Measurements from ENCODE around the gene GIPC2. TPM values are rescaled to one million over a fixed set of nuclear protein-coding genes. Genes with fewer than 3 reads are reported as not detected.

GIPC2 gene
- polyA plus RNA-seq, 2 of the 4 experiments (the other 2 are of a cell fraction), result 0.06 TPM; not detected in 1

DNA sequence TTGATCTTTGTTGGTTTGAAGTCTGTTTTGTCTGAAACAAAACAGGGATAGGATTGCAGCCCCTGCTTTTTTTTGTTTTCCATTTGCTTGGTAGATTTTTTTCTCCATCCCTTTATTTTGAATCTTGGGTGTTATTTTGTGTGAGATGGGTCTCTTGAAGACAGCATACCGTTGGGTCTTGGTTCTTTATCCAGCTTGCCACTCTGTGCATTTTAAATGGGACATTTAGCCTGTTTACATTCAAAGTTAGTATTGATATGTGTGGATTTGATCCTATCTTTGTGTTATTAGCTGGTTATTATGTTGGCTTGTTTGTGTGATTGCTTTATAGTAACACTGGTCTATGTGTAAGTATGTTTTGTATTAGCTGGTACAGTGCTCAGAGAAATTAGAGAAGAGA lies 40.9 kb downstream of the GIPC2 start:
- 0% methylated on average over 1 of the region's 1 CpG for WGBS (ENCODE audit: missing lambda C conversion rate)
- TF ChIP-seq, protein P1, sequence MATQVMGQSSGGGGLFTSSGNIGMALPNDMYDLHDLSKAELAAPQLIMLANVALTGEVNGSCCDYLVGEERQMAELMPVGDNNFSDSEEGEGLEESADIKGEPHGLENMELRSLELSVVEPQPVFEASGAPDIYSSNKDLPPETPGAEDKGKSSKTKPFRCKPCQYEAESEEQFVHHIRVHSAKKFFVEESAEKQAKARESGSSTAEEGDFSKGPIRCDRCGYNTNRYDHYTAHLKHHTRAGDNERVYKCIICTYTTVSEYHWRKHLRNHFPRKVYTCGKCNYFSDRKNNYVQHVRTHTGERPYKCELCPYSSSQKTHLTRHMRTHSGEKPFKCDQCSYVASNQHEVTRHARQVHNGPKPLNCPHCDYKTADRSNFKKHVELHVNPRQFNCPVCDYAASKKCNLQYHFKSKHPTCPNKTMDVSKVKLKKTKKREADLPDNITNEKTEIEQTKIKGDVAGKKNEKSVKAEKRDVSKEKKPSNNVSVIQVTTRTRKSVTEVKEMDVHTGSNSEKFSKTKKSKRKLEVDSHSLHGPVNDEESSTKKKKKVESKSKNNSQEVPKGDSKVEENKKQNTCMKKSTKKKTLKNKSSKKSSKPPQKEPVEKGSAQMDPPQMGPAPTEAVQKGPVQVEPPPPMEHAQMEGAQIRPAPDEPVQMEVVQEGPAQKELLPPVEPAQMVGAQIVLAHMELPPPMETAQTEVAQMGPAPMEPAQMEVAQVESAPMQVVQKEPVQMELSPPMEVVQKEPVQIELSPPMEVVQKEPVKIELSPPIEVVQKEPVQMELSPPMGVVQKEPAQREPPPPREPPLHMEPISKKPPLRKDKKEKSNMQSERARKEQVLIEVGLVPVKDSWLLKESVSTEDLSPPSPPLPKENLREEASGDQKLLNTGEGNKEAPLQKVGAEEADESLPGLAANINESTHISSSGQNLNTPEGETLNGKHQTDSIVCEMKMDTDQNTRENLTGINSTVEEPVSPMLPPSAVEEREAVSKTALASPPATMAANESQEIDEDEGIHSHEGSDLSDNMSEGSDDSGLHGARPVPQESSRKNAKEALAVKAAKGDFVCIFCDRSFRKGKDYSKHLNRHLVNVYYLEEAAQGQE (IDR thresholded peaks at IDR 0.05), result no peak
- TF ChIP-seq ESRRA (IDR thresholded peaks at IDR 0.05; ENCODE audit: borderline replicate concordance, low read length) (no peak), EHMT2 (IDR thresholded peaks at IDR 0.05; ENCODE audit: low read depth) (no peak), RARB (CRISPR knock-in tag; IDR thresholded peaks at IDR 0.05) (no peak), CHD2 (IDR thresholded peaks at IDR 0.05; ENCODE audit: low read length, partially characterized antibody) (no peak), MAFK (IDR thresholded peaks at IDR 0.05; ENCODE audit: partially characterized antibody) (no peak), RAD21 (conservative IDR thresholded peaks at IDR 0.05 in 1 of 2, IDR thresholded peaks at IDR 0.05 in 1 of 2) (no peak), ZSCAN20 (CRISPR knock-in tag; IDR thresholded peaks at IDR 0.05) (no peak), EHF (CRISPR knock-in tag; IDR thresholded peaks at IDR 0.05) (no peak), CBX8 (IDR thresholded peaks at IDR 0.05) (no peak), ZNF302 (CRISPR knock-in tag; IDR thresholded peaks at IDR 0.05) (no peak), NPAS2 (CRISPR knock-in tag; IDR thresholded peaks at IDR 0.05; ENCODE audit: borderline replicate concordance) (no peak), GATA3 (IDR thresholded peaks at IDR 0.05; ENCODE audit: borderline replicate concordance) (no peak), FOSL2 (IDR thresholded peaks at IDR 0.05) (no peak), FOSL2 (CRISPR knock-in tag; IDR thresholded peaks at IDR 0.05) (no peak), ZFP36 (IDR thresholded peaks at IDR 0.05; ENCODE audit: borderline replicate concordance, partially characterized antibody) (no peak)
- TF ChIP-seq, protein P2, sequence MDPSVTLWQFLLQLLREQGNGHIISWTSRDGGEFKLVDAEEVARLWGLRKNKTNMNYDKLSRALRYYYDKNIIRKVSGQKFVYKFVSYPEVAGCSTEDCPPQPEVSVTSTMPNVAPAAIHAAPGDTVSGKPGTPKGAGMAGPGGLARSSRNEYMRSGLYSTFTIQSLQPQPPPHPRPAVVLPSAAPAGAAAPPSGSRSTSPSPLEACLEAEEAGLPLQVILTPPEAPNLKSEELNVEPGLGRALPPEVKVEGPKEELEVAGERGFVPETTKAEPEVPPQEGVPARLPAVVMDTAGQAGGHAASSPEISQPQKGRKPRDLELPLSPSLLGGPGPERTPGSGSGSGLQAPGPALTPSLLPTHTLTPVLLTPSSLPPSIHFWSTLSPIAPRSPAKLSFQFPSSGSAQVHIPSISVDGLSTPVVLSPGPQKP (IDR thresholded peaks at IDR 0.05; ENCODE audit: low read depth, low read length), result no peak
- Histone ChIP-seq H3K4me3 (no peak overlapping the region), H3K27ac (no peak overlapping the region), H3K9me3 (no peaks in the 10 kb centered on the region), H3K4me1 (no peaks in the 10 kb centered on the region), H3K4me2 (no peak overlapping the region)
- ChIA-PET POLR2A (no interaction called here), CTCF (interaction anchor here (1.0 kb wide), 1 partner anchor 22 kb away, joined by 3 read pairs; no protein-coding TSS in a partner anchor)
- no peak for ATAC-seq
- DNase-seq (ENCODE audit: low read depth in 1 of 2, low spot score in 1 of 2), result no peak
- FAIRE-seq, result no peak

DNA sequence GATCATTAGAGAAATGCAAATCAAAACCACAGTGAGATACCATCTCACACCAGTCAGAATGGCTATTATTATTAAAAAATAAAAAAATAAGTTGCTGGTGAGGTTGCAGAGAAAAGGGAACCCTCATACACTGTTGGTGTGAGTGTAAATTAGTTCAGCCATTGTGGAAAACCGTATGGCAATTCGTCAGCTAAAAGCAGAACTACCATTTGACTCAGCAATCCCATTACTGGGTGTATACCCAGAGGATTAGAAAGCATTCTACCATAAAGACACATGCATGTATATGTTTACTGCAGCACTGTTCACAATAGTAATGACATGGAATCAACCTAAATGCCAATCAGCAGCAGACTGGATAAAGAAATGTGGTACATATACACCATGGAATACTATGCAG lies 42.2 kb downstream of the GIPC2 start:
- POLR2A ChIA-PET, result no interaction called here
- Histone ChIP-seq H3K4me3 (no peak overlapping the region), H3K27ac (no peak overlapping the region), H3K4me1 (peaks cover 8% of the 10 kb centered on the region; the same call in 2 of the 3 replicates), H3K9me3 (no peaks in the 10 kb centered on the region), H3K4me2 (no peak overlapping the region)
- WGBS (ENCODE audit: missing lambda C conversion rate), result 61% methylated on average over 2 of the region's 2 CpGs
- ATAC-seq (no peak), DNase-seq (ENCODE audit: low read depth in 1 of 2, low spot score in 1 of 2) (no peak), FAIRE-seq (no peak)
- CTCF ChIA-PET, result interaction anchor here (1.2 kb wide), 1 partner anchor 8 kb away, joined by 3 read pairs; no protein-coding TSS in a partner anchor
- no peak for TF ChIP-seq EHMT2 (IDR thresholded peaks at IDR 0.05; ENCODE audit: low read depth)
- TF ChIP-seq RAD21 (conservative IDR thresholded peaks at IDR 0.05 in 1 of 2, IDR thresholded peaks at IDR 0.05 in 1 of 2), result no peak
- TF ChIP-seq, protein P2 (IDR thresholded peaks at IDR 0.05; ENCODE audit: low read depth, low read length), result no peak
- TF ChIP-seq ZNF302 (CRISPR knock-in tag; IDR thresholded peaks at IDR 0.05), result no peak
- TF ChIP-seq, protein P3, sequence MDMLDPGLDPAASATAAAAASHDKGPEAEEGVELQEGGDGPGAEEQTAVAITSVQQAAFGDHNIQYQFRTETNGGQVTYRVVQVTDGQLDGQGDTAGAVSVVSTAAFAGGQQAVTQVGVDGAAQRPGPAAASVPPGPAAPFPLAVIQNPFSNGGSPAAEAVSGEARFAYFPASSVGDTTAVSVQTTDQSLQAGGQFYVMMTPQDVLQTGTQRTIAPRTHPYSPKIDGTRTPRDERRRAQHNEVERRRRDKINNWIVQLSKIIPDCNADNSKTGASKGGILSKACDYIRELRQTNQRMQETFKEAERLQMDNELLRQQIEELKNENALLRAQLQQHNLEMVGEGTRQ (IDR thresholded peaks at IDR 0.05), result no peak
